ENCODE data around the gene NAP1L5. TPM values are rescaled to one million over a fixed set of nuclear protein-coding genes. Genes with fewer than 3 reads are reported as not detected.

The NAP1L5 gene
- total and polyA plus RNA-seq, 9 of the 15 experiments (the other 6 are each of a cell fraction or from before 2014, with no cell fraction given): 2.4 to 10.6 (median 7.0) TPM

DNA sequence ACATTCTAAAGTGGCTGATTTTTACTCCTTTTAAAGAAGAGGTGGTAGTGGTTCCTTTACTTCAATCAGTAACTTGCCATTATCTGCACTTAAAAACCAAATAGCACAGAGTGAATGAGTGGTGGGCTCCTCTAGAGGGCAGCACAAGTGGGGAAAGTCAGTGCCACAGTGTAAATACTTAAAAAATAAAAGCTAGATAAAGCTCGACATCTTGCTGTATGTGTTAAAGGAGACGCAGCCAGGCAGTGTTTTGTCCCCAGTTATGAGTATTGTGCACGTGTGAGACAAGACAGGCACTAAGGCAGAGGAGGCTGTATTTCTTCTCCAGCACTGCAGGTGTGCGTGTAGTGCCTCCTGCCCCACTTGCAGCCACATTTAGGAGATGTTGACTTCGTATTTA is 24.6 kb downstream of the NAP1L5 start:
- ATAC-seq: peak; percentile 98
- H3K4me1 ChIP-seq (replicated peaks in 1 of 2; ENCODE audit: control insufficient read depth in 2 of 2, insufficient read depth in 2 of 2, low read length in 2 of 2): peaks cover 0 to 2% of the 10 kb centered on the region in 2 experiments; a peak in 1 of 5 replicates
- DNase-seq (ENCODE audit: extremely low read depth in 1 of 4, low spot score in 3 of 4): peak; percentile 15 to 66 (median 31)
- H3K27me3 ChIP-seq (ENCODE audit: control insufficient read depth in 2 of 2, insufficient read depth in 2 of 2, low read length in 2 of 2): no peaks in the 10 kb centered on the region
- no peak overlapping the region for H3K27ac ChIP-seq (ENCODE audit: extremely low read depth, low read depth, low read length)
- H2AFZ ChIP-seq (ENCODE audit: low read depth, low read length): peak overlapping the region; percentile 46; the same call in 1 of the 2 replicates
- H3K4me2 ChIP-seq (ENCODE audit: insufficient read depth, low read length): peak overlapping the region; percentile 28; the same call in 1 of the 2 replicates
- in situ Hi-C loops (cut with MboI) (no loop called here), intact Hi-C loops (cut with micrococcal nuclease) (loop anchor here (5.0 to 10.0 kb wide), 2 partner anchors 122 to 349 kb away; no protein-coding TSS in a partner anchor)
- CTCF ChIA-PET (ENCODE audit: low intra/inter-chr PET ratio): interaction anchor here (1.0 to 1.8 kb wide), 2 partner anchors 124 to 351 kb away, joined by 3 to 5 read pairs; no protein-coding TSS in a partner anchor
- H3K9me1 ChIP-seq (ENCODE audit: control insufficient read depth, insufficient read depth, low read length): no peaks in the 10 kb centered on the region
- no TSS peak for BruUV-seq (replicated peaks)
- 31% methylated on average over 5 of the region's 5 CpGs for WGBS (ENCODE audit: insufficient coverage, low coverage, missing lambda C conversion rate)
- POLR2A ChIA-PET: no interaction called here
- FAIRE-seq: peak; percentile 74
- 0 out of 3 replicates have a peak, but pooled peaks cover 3% of the 10 kb centered on the region for H3K36me3 ChIP-seq (ENCODE audit: control insufficient read depth, insufficient read depth, low read length)
- H3K9me3 ChIP-seq (replicated peaks; ENCODE audit: control insufficient read depth, insufficient read depth, low read depth, low read length): no peaks in the 10 kb centered on the region
- H3K9ac ChIP-seq (ENCODE audit: insufficient read depth in 1 of 2, low read depth in 2 of 2, low read length in 2 of 2): no peak overlapping the region
- H3K79me2 ChIP-seq (ENCODE audit: control insufficient read depth, insufficient read depth, low read length): no peaks in the 10 kb centered on the region
- no peak overlapping the region for H3K4me3 ChIP-seq
- H4K20me1 ChIP-seq (replicated peaks; ENCODE audit: control insufficient read depth, insufficient read depth, low read length): no peaks in the 10 kb centered on the region
- TF ChIP-seq, protein P1, sequence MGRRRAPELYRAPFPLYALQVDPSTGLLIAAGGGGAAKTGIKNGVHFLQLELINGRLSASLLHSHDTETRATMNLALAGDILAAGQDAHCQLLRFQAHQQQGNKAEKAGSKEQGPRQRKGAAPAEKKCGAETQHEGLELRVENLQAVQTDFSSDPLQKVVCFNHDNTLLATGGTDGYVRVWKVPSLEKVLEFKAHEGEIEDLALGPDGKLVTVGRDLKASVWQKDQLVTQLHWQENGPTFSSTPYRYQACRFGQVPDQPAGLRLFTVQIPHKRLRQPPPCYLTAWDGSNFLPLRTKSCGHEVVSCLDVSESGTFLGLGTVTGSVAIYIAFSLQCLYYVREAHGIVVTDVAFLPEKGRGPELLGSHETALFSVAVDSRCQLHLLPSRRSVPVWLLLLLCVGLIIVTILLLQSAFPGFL (CRISPR knock-in tag; IDR thresholded peaks at IDR 0.05): no peak
- TF ChIP-seq, protein P2, sequence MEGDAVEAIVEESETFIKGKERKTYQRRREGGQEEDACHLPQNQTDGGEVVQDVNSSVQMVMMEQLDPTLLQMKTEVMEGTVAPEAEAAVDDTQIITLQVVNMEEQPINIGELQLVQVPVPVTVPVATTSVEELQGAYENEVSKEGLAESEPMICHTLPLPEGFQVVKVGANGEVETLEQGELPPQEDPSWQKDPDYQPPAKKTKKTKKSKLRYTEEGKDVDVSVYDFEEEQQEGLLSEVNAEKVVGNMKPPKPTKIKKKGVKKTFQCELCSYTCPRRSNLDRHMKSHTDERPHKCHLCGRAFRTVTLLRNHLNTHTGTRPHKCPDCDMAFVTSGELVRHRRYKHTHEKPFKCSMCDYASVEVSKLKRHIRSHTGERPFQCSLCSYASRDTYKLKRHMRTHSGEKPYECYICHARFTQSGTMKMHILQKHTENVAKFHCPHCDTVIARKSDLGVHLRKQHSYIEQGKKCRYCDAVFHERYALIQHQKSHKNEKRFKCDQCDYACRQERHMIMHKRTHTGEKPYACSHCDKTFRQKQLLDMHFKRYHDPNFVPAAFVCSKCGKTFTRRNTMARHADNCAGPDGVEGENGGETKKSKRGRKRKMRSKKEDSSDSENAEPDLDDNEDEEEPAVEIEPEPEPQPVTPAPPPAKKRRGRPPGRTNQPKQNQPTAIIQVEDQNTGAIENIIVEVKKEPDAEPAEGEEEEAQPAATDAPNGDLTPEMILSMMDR (IDR thresholded peaks at IDR 0.05 in 2 of 3, conservative IDR thresholded peaks at IDR 0.05 in 1 of 3; ENCODE audit: insufficient read depth in 2 of 3, low read depth in 1 of 3, low read length in 3 of 3): peak; percentile 44 to 74 (median 73)
- no peak for TF ChIP-seq NCOA6 (IDR thresholded peaks at IDR 0.05)
- TF ChIP-seq, protein P3, sequence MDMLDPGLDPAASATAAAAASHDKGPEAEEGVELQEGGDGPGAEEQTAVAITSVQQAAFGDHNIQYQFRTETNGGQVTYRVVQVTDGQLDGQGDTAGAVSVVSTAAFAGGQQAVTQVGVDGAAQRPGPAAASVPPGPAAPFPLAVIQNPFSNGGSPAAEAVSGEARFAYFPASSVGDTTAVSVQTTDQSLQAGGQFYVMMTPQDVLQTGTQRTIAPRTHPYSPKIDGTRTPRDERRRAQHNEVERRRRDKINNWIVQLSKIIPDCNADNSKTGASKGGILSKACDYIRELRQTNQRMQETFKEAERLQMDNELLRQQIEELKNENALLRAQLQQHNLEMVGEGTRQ (CRISPR knock-in tag; IDR thresholded peaks at IDR 0.05): no peak
- TF ChIP-seq SIN3A (IDR thresholded peaks at IDR 0.05; ENCODE audit: borderline replicate concordance in 2 of 2, control insufficient read depth in 1 of 2, low read depth in 2 of 2, low read length in 2 of 2): no peak
- TF ChIP-seq RAD21 (CRISPR knock-in tag; conservative IDR thresholded peaks at IDR 0.05 in 1 of 2, IDR thresholded peaks at IDR 0.05 in 1 of 2): peak; percentile 28 to 53; a peak in 3 of 4 replicates
- TF ChIP-seq SMC3 (conservative IDR thresholded peaks at IDR 0.05; ENCODE audit: insufficient read depth, low read depth, low read length): peak; percentile 39; the same call in 1 of the 2 replicates
- TF ChIP-seq U2AF2 (optimal IDR thresholded peaks at IDR 0.05; ENCODE audit: low read depth, low read length): no peak
- TF ChIP-seq MYNN (IDR thresholded peaks at IDR 0.05): 0 out of 2 replicates have a peak, but pooled peaks have one; percentile 19
- no peak for TF ChIP-seq MYNN (CRISPR knock-in tag; IDR thresholded peaks at IDR 0.05)
- TF ChIP-seq, protein P4, sequence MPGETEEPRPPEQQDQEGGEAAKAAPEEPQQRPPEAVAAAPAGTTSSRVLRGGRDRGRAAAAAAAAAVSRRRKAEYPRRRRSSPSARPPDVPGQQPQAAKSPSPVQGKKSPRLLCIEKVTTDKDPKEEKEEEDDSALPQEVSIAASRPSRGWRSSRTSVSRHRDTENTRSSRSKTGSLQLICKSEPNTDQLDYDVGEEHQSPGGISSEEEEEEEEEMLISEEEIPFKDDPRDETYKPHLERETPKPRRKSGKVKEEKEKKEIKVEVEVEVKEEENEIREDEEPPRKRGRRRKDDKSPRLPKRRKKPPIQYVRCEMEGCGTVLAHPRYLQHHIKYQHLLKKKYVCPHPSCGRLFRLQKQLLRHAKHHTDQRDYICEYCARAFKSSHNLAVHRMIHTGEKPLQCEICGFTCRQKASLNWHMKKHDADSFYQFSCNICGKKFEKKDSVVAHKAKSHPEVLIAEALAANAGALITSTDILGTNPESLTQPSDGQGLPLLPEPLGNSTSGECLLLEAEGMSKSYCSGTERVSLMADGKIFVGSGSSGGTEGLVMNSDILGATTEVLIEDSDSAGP (CRISPR knock-in tag; IDR thresholded peaks at IDR 0.05): peak; percentile 81

Measured in K562 (cell line).